OCI-LY3 (cell line): ENCODE results near the gene EEF2K.

Source experiments
- EZH2phosphoT487 ChIP-seq: fragments of 200-600 bp; shearing (Covaris generic); IDR thresholded peaks from 2 replicates; pipeline ENCODE4 v1.6.1; 2018; ENCODE audit warnings: antibody characterized with exemption, mixed run types, low read depth
- TF ChIP-seq, protein P1 (sequence below): fragments of 200-600, 300-600 bp; sonication (generic); IDR thresholded peaks from 2 replicates; pipeline ENCODE4 v1.5.1; 2014; ENCODE audit warnings: antibody characterized with exemption, low read length, low read depth

DNA sequence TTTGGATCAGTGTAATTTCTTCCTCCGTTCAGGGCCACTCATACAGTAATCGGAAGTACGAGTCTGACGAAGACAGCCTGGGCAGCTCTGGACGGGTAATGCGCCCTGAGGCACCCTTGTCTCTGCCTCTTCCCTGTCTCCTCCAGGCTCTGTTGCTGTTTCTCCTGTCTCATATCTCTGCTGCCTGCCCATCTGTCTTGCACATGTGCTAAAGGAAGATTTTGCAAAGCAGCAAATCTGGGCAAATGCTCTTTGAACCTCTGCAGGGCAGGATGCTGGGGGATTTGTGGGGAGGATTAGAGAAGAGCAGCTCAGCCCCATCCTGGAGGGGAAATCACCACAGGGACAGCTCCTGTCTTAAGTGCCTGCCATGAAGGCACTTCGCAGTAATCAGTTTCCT, 58.7 kb downstream of the EEF2K start:
- TF ChIP-seq, protein P1, sequence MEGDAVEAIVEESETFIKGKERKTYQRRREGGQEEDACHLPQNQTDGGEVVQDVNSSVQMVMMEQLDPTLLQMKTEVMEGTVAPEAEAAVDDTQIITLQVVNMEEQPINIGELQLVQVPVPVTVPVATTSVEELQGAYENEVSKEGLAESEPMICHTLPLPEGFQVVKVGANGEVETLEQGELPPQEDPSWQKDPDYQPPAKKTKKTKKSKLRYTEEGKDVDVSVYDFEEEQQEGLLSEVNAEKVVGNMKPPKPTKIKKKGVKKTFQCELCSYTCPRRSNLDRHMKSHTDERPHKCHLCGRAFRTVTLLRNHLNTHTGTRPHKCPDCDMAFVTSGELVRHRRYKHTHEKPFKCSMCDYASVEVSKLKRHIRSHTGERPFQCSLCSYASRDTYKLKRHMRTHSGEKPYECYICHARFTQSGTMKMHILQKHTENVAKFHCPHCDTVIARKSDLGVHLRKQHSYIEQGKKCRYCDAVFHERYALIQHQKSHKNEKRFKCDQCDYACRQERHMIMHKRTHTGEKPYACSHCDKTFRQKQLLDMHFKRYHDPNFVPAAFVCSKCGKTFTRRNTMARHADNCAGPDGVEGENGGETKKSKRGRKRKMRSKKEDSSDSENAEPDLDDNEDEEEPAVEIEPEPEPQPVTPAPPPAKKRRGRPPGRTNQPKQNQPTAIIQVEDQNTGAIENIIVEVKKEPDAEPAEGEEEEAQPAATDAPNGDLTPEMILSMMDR: no peak
- TF ChIP-seq EZH2phosphoT487: no peak
